EH (cell line): ENCODE measurements around the gene PITPNC1.
"Not testable (repeated sequence)": the region's sequence is repeated elsewhere in the genome, so short reads cannot be mapped to it uniquely, and the experiment has no call there.

Source experiments
- DNase-seq: peaks from one replicate; pipeline ENCODE4 v3.0.0-alpha.2; 2015; ENCODE audit warnings: low read depth

The PITPNC1 gene

DNA sequence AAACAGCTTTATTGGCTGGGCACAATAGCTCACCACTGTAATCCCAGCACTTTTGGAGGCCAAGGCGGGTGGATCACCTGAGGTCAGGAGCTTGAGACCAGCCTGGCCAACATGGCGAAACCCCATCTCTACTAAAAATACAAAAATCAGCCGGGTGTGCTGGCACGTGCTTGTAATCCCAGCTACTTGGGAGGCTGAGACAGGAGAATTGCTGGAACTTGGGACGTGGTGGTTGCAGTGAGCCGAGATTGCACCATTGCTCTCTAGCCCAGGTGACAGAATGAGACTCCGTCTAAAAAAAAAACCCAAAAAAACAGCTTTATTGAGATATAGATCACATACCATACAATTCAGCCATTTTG lies 274.1 kb downstream of the PITPNC1 start:
- not testable (repeated sequence) for DNase-seq

DNA sequence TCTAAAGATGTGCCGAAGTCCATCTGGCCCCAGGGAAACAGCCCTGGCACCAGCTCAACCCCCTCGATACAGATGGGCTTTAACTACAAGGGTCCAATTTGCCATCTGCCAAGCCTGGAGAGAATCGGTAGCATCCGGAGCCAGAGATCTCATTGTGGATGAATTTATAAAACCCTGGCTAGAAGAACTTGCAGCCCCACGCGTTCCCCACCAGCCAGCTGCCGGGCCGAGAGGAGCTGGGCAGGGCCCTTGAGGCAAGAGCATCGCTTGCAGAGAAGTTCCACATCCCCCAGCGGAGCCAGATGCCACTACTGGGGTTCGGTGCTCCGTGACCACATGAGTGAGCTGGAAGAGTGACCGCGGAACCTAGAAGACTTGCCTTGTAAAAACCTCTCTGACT lies 275.4 kb downstream of the PITPNC1 start:
- DNase-seq, result no peak

DNA sequence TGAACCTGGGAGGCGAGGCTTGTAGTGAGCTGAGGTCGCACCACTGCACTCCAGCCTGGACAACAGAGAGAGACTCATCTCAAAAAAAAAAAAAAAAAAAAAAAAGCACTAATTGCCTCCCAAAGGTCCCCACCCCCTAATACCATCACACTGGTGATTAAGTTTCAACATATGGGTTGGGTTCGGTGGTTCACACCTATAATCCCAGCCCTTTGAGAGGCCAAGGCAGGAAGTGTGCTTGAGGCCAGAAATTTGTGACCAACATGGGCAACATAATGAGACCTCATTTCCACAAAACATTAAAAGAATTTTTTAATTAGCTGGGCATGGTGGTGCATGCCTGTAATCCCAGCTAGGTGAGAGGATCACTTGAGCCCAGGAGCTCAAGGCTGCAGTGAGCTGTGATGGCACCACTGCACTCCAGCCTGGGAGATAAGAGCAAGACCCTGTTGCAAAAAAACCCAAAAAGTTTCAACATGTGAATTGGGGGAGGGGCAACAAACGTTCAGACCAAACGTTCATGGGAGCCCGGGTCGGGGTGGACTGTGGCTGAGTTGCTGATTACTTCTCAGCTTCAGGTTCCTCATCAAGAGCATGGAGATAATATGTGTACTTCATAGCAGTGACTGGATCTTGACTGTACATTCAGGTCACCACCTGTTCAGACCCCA lies 278.5 kb downstream of the PITPNC1 start:
- no peak for DNase-seq

DNA sequence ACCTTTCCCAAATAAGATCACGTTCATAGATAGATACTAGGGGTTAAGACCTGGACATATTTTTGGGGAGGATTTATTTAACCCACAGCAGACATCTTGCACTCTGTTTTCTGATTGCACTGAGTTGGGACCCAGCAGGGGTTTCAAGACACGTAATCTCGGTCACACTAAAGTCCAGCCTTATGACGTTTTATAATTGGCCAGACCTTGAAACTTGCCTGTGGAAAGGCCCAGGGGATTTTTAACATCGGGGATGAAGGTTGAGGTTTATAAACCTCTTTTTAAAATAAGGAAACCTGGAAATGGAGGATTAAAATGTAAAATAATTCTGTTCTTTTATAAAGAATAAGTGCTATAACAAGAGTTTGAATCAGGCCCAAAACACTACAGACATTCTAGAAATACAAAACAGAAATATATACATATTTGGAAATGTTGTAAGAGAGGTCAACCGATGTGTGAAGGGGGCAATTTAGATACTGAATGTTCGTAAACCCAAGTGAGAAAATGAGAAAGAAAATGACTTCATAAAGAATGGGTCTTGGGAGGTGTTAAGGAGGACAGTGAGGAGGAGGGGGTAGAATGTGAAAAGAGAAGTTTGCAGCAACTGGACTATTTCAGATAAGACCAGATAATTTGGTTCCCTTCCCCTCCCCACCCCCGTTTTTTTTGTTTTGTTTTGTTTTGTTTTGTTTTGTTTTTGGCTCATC lies 279.6 kb downstream of the PITPNC1 start:
- no peak for DNase-seq

DNA sequence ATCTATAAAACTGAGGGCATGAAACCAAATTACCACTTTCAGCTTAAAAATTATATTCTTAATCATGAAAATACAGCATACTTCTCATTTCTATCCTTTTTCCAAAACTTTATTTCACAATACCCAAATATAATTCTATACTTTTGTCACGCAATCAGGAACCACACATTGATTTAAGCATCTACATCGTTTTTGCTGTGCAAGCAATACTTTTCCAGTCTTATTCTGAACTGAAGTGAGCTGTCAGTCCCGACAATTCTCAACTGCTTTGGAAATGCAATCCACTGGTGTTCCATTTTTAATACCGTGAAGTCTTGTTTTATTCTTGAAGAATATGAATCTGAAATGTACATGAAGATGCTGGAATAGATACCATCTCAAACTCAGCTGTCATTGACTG lies 280.5 kb downstream of the PITPNC1 start:
- no peak for DNase-seq

DNA sequence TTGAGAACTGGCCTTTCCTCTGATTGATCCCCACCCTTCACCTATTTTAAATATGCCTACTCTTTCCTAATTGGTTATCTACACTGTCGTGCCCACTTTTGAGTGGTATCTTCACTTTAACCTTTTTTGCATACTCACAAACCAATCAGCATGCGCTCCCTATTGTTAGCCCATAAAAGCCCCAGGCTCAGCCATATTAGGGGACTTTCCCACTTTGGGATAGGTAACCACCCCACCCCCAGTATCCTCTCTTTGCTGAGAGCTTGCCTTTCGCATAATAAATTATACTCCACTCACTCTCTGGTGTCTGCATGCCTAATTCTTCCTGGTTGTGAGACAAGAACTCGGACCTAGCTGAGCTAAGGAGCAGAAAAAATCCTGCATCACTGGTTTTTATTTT lies 281.2 kb downstream of the PITPNC1 start:
- no peak for DNase-seq

DNA sequence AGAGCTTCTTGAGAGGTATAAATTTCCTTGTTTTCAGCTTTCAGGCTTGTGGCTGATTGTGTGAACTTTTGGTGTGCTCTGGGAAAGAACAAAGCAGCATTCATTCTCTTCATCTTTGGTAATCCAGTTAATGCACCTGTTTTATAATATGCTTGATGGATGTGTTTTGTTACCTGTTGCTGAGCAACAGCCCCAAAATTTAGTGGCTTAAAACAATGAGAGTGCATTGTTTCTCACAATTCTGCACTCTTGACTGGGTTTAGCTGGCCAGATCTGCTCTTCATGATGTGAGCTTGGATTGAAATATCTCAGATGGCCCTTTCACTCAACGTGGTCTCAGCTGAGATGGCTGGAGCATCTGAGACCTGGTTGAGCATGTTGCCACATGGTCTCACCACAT lies 281.9 kb downstream of the PITPNC1 start:
- no peak for DNase-seq

DNA sequence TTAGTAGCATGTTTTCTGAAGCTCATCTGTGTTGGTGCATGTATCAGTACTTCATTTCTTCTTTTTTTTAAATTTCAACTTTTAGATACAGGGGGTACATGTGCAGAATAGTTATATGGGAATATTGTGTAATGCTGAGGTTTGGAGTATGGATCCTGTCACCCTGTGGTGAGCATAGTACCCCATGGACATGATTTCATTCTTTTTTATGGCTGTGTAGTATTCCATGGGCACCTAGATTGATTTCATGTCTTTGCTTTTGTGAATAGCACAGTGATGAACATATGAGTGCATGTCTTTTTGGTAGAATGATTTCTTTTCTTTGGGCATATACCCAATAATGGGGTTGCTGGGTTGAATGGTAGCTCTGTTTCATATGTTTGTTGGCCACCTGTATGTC lies 285.6 kb downstream of the PITPNC1 start:
- DNase-seq, result no peak

DNA sequence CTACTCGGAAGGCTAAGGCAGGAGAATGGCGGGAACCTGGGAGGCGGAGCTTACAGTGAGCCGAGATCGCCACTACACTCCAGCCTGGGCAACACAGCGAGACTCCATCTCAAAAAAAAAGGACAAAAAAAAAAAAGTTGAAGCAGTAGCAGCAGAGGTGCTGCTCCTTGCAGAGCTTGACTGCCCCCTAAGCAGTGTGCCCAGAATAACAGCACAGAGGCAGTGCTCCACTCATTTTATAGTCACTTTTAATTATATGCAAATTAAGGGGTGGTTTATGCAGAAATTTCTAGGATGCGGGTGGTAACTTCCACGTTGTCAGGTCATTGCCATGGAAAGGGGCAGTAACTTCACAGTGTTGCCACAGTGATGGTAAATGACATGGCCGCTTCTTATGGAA lies 286.4 kb downstream of the PITPNC1 start:
- DNase-seq, result no peak

DNA sequence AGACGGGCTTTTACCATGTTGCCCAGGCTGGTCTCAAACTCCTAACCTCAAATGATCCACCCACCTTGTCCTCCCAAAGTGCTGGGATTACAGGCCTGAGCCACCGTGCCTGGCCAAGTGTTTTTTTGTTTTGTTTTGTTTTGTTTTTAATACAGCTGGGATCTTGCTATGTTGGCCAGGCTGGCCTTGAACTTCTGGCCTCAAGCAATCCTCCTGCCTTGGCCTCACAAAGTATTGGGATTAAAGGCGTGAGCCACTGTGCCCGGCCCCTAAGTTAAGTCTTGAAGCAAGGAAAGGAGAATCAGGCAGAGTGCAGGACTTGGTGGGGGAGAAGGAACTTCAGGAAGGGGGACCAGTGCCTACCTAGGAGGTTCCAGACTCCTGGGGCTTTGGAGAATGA lies 288.9 kb downstream of the PITPNC1 start:
- no peak for DNase-seq

DNA sequence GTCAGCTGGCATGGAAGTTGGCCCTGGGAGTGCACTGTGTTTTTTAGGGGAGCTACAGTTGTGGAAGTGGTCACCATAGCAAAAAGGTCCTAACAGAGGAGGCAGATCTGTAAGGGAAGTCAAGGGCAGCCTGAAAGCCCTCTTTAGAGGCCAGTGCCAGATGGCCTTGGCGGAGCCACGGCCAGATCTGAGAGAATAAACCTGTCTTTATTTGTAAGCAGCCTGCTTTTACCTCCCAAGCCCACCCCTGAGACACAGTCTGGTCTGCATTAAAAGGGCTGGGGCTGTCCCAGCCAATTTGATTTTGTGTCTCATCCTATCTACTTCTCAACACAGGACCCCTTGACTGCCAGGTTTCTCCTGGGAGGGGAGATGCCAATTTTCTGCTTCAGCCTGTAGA lies 289.6 kb downstream of the PITPNC1 start:
- DNase-seq, result no peak

DNA sequence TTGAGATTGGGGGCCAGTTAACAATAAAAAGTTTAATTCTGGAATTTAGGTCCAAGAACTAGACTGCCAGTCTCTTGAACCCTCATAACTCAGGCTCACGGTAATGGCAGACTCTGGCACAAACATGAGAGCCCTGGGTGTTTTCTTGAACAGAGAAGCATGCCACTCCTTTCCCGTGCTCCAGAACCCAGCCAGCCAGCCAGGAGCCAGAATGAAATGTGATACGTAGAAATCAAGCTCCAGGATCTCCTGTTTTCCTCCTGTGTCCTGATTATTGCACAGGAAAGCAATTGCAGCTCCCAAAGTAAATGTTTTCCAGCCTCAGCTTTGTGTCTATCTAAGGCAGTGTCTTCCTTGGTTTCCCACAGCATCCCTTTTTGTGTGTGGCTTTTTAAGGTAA lies 294.4 kb downstream of the PITPNC1 start:
- no peak for DNase-seq

DNA sequence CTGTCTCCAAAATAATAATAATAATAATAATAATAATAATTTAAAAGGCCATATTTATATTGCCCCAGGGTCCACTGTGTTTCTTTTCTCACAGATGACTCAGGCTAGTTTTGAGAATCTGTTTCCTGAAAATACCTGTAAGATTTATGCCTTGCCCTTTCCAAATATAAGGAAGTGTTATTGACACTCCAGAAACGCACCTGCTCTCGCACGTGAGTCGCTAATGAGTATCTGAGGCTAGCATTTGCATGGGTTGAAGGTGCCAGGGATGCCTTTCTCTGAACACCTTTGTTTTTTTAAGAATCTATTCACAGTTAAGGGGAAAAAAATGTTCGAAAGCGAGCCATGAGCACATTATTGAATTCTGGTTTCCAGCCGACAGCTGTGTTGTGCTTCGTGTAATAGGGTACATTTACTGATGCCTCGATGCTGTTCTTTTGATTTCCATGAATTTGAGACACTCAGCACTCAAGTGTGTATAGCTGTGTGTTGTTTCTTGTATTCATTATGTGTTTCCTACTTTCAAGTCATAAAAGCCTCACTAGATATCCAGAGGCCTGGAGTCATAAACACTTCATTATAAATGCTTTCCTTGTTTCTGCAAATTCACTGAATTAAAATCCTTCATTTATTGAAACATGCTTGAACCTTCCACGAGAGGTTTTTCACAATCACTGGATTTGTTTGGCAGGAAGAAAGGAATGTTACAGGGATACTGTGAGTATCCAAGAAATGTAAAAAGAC lies 295.7 kb downstream of the PITPNC1 start:
- no peak for DNase-seq

DNA sequence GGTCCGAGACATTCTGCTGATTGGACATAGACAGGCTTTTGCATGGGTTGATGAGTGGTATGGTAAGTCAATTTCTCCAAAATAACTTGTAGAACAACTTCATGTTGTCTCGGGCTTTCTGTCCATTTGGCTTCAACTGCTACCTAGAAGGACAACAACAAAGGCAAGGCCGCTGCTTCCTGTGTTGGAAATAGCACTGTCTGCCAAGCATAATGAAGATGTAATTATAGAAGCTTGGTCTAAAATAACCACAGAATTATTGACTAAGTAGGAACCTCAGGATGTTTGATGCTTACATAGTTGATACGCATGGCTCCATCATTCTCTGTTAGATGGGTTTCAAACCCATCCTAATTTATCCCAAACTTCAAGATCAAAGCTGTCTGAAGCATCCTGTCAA lies 298.4 kb downstream of the PITPNC1 start:
- DNase-seq, result no peak

DNA sequence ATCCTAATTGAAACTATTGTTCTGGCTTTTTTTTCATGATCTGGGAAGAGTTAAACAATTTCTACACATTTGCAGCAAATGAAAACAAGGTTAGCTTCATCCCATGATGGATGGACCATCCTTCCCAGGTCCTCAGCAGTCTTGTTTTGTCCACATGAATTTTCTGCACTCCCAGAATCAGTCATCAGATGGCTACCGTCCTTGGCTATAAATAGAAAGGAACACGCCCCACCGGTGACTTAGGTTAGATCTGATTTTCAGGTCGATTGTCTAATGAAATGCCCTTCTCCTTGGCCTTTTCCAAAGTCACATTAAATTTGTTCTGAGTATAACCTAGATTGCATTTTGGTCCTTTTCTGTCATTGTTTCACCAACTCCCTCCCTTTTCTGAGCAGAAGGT lies 299.2 kb downstream of the PITPNC1 start:
- no peak for DNase-seq

DNA sequence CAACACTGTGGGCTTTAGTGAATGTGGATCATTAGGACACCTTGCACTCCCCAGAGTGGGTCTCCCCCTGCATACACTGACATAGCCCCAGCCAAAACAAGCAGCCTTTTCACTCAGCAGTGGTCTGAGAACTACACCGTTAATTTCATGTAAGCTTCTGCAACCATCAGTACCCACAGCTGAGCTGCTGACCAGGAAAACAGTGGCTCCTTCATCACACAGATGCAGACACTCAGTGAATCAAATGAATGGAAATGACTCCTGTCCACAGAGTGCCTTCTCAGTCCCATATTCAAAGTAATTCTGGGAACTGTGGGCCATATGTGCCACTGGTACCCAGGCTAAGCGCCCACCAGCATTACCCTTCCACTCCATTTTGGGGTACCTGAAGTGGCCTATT lies 301.3 kb downstream of the PITPNC1 start:
- DNase-seq, result no peak

DNA sequence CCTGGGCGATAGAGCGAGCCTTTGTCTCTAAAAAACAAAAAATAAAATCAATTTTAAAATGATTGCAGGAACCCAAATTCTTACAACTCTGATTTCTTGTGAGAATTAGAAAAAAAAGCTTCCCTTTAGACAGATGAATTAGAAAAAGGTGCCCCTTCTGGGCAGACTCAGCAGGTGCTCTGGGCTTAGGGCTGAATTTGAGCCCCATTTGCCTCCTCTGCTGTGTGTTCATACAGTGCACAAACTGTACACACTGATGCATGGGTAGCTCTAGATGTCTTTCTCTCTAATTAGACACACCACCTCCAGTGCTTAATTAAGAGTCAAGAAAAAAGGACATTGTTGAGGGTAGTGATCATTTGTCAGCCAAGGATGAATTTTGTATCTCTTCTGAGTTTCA lies 302.1 kb downstream of the PITPNC1 start:
- no peak for DNase-seq

DNA sequence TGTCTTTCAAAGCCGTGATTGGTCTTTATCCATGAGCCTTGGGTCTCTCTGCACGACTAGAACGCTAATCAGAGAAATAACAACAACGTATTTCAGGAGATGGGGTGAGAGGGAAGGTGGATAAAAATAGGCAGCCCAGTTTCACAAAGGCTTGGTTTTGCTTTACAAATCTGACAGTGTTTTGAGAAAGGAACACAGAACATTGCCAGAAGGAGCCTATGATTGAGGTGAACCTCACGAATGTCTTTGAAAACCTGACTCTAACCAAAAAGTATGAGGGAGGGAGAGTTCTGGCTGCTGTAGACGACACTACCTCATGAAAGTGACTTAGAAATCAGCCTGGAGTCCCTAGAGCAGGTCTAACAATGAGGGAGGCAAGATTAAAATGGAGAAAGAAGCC lies 302.6 kb downstream of the PITPNC1 start:
- DNase-seq, result no peak

DNA sequence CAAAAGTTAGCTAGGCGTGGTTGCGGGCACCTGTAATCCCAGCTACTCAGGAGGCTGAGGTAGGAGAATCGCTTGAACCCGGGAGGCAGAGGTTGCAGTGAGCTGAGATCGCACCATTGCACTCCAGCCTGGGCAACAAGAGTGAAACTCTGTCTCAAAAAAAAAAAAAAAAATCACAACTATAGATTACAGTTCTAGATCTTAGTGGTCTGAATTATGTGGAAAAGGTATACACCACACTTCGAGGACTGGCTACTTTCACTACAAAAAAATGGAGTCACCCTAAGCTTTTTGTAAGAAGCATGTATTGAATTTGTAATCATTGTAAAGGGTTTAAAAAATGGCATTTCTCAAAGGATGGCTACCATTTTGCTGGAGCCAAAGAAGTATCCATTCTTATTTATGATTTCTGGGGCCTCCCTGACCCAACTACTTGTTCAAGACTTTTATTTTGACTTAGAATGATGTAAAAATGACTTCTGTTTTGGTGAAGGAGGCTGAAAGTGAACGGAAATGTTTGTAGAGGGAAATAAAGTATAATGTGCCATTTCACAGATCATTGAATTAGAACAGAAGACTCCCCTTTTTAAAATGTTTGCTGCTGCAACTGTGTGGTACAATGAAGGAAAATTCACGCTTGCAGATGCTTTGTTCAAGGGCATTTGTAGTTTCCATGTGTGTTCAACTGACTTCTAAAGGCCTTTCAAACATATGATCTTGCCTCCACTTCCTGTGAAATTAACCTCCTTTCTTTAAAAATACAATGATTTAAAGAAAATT lies 303.6 kb downstream of the PITPNC1 start:
- DNase-seq, result no peak

DNA sequence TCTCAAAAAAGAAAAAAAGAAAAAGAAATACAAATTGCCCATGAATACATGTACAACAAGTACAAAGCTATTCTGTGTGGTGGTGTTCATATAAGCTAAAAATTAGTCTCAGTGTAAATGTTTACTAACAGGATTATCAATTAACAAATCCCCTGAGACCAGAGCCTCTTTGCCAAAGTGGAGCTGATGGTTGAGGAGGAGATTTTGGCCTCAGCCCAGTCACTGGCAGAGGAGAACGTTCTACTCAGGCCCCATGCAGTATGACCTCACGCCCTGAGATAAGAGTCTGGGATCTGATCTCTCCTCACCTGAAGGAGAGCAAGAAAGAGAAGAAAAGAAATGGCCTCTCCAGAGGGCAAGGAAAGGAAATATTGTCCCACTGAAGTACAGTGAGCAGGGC lies 305.1 kb downstream of the PITPNC1 start:
- DNase-seq, result no peak

DNA sequence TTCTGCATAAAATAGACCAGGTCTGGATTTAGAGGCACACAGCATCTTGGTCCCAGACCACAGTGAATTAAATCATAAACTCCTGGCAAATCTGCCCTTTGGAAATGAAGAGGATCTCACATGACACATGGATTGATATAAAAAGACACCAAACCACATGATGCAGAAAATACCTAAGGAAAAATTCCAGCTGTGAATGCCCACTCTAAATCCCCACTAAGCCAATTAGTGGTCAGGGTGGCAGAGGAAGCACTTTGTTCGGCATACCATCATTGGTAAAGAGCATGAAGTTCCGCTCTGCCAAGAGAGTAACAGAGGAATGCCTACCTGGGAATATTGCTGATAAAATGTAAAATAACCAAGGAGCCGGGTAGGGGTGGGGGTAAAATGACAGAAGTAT lies 308.3 kb downstream of the PITPNC1 start:
- no peak for DNase-seq

DNA sequence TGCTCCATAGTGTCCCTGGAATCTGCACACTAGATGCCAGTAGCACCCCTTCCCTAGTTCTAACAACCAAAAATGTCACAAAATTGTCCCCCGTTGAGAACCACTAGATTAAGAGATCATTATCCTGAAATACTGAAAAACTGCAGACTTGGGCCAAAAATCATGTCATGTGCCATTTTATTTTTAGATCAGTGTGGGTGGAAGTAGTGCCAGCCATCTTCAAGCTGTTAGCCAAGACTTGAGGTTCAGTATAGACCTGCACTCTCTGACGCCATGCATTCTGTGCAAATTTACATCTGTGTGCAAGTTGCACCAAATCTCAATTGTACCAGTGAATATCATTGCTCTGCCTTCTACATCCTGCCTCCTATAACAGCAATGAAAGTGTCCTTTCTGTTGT lies 309.2 kb downstream of the PITPNC1 start:
- DNase-seq, result no peak

DNA sequence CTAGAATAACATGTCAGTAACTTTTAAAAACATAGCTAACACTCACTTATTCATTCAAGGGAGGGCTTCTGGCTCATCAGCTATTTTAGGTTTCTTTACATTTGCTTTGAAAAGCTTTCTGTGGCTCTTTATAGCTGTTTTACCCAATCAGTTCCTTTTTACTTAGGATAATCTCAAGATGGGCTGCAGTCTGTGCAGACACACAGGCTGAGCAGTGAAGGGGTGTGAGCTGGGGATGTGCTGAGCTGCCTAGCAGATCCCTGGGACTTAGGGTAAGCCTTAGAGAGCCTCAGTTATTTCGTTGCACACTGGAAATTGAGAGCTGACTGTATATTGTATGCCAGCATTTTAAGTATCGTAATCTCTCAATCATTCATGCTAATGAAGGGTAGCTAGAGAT lies 310.4 kb downstream of the PITPNC1 start:
- no peak for DNase-seq
